B cell (primary cell): ENCODE data around the gene DYTN.
"Not testable (repeated sequence)": the region's sequence is repeated elsewhere in the genome, so short reads cannot be mapped to it uniquely, and the experiment has no call there.

Source experiments
- EZH2 ChIP-seq: IDR thresholded peaks from 2 replicates; pipeline ENCODE4 v1.6.1; 2012; ENCODE audit warnings: borderline replicate concordance, low read depth, mild to moderate bottlenecking, moderate library complexity, low read length; ENCODE audit not compliant: insufficient read depth, poor library complexity, severe bottlenecking
- TF ChIP-seq, protein P1 (sequence below): fragments of 200-600 bp; IDR thresholded peaks from one replicate; pipeline ENCODE4 v1.8.0; 2022; ENCODE audit warnings: antibody characterized with exemption, mild to moderate bottlenecking

DNA sequence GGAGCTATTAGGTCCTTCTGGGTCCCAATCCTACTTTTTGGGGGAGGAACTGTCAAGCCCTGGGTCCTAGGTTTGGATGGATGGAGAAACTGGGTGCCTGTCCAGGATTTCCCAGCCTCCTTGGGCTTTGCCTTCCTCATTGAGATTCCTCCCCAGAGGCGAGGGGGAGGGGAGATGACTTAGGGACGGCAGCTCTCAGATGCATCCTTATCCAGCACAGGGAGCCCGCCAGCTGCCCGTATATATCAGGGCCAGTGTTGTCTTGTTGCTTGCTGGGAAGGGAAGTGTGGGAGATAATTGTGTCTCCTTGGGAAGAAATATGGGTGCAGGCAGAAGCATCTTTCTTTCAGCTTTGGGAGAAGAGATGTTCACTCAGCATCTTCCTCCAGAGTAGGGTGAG lies 3.0 kb downstream of the DYTN start:
- TF ChIP-seq, protein P1, sequence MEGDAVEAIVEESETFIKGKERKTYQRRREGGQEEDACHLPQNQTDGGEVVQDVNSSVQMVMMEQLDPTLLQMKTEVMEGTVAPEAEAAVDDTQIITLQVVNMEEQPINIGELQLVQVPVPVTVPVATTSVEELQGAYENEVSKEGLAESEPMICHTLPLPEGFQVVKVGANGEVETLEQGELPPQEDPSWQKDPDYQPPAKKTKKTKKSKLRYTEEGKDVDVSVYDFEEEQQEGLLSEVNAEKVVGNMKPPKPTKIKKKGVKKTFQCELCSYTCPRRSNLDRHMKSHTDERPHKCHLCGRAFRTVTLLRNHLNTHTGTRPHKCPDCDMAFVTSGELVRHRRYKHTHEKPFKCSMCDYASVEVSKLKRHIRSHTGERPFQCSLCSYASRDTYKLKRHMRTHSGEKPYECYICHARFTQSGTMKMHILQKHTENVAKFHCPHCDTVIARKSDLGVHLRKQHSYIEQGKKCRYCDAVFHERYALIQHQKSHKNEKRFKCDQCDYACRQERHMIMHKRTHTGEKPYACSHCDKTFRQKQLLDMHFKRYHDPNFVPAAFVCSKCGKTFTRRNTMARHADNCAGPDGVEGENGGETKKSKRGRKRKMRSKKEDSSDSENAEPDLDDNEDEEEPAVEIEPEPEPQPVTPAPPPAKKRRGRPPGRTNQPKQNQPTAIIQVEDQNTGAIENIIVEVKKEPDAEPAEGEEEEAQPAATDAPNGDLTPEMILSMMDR: not testable (repeated sequence)
- not testable (repeated sequence) for TF ChIP-seq EZH2
